PC-3 (cell line): ENCODE data around the gene CCNDBP1. TPM values are rescaled to one million over a fixed set of nuclear protein-coding genes. Genes with fewer than 3 reads are reported as not detected.

Source experiments
- ATAC-seq: fragments of 200-7000 bp; cut with Tn5 transposase; 2 replicates; pipeline ENCODE4 v1.9.1; 2020; ENCODE audit warnings: mild to moderate bottlenecking, moderate library complexity
- BruUV-seq: library from RNA; stranded (reverse); fragments of 400-500 nt; replicated peaks from 2 replicates; lab custom pipeline; 2021; lab: Mats Ljungman, UMichigan
- CTCF ChIA-PET: fragments of 300-600 bp; sonication (Branson Sonifier 250); formaldehyde crosslinking; loops from one replicate; lab custom pipeline; 2022; ENCODE audit warnings: antibody characterized with exemption; lab: Charles Lee
- POLR2A ChIA-PET: fragments of 300-600 bp; sonication (Branson Sonifier 250); formaldehyde crosslinking; loops from one replicate; lab custom pipeline; 2022; ENCODE audit warnings: antibody characterized with exemption; ENCODE audit not compliant: unreplicated experiment; lab: Charles Lee
- DNase-seq: peaks from one replicate; pipeline ENCODE4 v3.0.0-alpha.2; 2015
- H2AFZ ChIP-seq: fragments of 300-600 bp; sonication (generic); 2 replicates; pipeline ENCODE4 v1.6.0; 2016; ENCODE audit warnings: antibody characterized with exemption, low read length
- H3F3A ChIP-seq: fragments of 300-600 bp; sonication (generic); one replicate; pipeline ENCODE4 v1.6.0; 2017; ENCODE audit warnings: antibody characterized with exemption, low read length, control low read depth, mild to moderate bottlenecking; ENCODE audit not compliant: unreplicated experiment
- H3K27ac ChIP-seq: fragments of 300-600 bp; sonication (generic); 2 replicates; pipeline ENCODE4 v1.5.1; 2016; ENCODE audit warnings: mild to moderate bottlenecking, low read length
- H3K27me3 ChIP-seq: fragments of 300-600 bp; sonication (generic); 2 replicates; pipeline ENCODE4 v1.6.1; 2016; ENCODE audit warnings: low read length, mixed read lengths
- H3K36me3 ChIP-seq: fragments of 300-600 bp; sonication (generic); 2 replicates; pipeline ENCODE4 v1.6.1; 2016; ENCODE audit warnings: low read depth, mixed run types, low read length, mixed read lengths
- H3K4me1 ChIP-seq: fragments of 300-600 bp; sonication (generic); 2 replicates; pipeline ENCODE4 v1.5.1; 2016; ENCODE audit warnings: low read length; ENCODE audit not compliant: insufficient read depth
- H3K4me2 ChIP-seq: fragments of 300-600 bp; sonication (generic); 2 replicates; pipeline ENCODE4 v1.6.0; 2016; ENCODE audit warnings: low read length
- H3K4me3 ChIP-seq: fragments of 300-600 bp; sonication (generic); 2 replicates; pipeline ENCODE4 v1.5.1; 2016; ENCODE audit warnings: mild to moderate bottlenecking, low read length, mixed read lengths
- H3K79me2 ChIP-seq: fragments of 300-600 bp; sonication (generic); 2 replicates; pipeline ENCODE4 v1.6.1; 2017; ENCODE audit warnings: low read length, mixed read lengths
- H3K9ac ChIP-seq: fragments of 300-600 bp; sonication (generic); 2 replicates; pipeline ENCODE4 v1.6.0; 2016; ENCODE audit warnings: mild to moderate bottlenecking, low read length
- H3K9me2 ChIP-seq: fragments of 300-600 bp; sonication (generic); replicated peaks from 2 replicates; pipeline ENCODE4 v1.6.1; 2016; ENCODE audit warnings: mixed run types, low read length, mixed read lengths
- H3K9me3 ChIP-seq: fragments of 300-600 bp; sonication (generic); 2 replicates; pipeline ENCODE4 v1.6.1; 2016; ENCODE audit warnings: low read length, mixed read lengths
- H4K20me1 ChIP-seq: fragments of 300-600 bp; sonication (generic); 2 replicates; pipeline ENCODE4 v1.6.1; 2016; ENCODE audit warnings: low read length, mixed read lengths
- CTCF ChIP-seq: fragments of 300-600 bp; sonication (generic); conservative IDR thresholded peaks from 2 replicates; pipeline ENCODE4 v1.5.1; 2017; ENCODE audit warnings: antibody characterized with exemption, low read depth, mild to moderate bottlenecking, low read length
- EZH2 ChIP-seq: fragments of 300-600 bp; sonication (generic); IDR thresholded peaks from one replicate; pipeline ENCODE4 v1.6.1; 2017; ENCODE audit warnings: antibody characterized with exemption, mild to moderate bottlenecking, low read length; ENCODE audit not compliant: unreplicated experiment
- EZH2phosphoT487 ChIP-seq: fragments of 300-600 bp; sonication (generic); IDR thresholded peaks from 2 replicates; pipeline ENCODE4 v1.6.1; 2018; ENCODE audit warnings: mild to moderate bottlenecking, antibody characterized with exemption, low read length, borderline replicate concordance
- intact Hi-C: fragments of 100-400 bp; cut with micrococcal nuclease; formaldehyde crosslinking; loops from 2 replicates; pipeline ENCODE4 v1.9.0; 2023
- total RNA-seq: library from RNA; depleted of rRNA; stranded (reverse); fragments of >200 nt; gene quantifications from 2 replicates; pipeline ENCODE4 v1.2.3, GENCODE V29; 2014

Gene CCNDBP1
- total RNA-seq, 1 experiment from 2014 or later: 34.3 TPM

DNA sequence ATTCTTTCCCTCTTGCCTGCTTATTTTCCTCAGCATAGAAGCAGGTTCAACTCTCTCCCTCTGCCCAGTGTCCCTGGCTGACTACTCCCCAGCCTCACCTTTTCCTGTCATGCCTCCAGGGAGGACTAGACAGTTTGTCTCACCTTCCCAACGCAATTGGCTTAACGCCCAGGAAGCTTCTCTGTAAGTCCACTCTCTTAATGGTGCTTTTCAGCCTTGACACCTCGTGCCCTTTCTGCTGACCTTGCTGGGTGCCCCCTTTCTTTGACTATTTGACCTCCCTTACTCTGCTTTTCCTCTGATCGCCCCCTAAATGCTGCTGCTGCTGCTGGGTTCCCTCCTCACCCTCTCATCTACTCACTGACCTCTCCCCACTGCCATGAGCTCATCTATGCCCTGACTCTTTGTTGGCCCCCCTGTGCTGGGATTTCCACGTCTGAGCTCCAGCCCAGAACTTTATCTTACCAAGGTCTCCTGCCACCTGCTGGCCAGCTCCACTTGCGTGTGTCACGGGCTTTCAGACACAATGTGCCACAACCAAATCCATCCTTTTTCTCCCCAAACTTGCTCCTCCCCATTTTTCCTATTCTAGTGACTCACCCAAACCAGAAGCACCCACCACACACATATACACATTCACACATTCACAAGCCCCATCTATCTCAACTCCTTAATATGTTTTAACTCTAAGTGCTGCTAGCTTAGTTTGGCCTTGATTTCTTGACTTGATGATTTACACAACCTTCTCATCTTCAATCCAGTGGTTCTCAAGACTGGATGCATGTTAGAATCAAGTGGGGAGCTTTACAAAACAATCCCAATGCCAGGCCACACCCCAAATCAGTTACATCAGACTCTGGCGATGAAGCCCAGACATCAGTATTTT is 19.1 kb downstream of the CCNDBP1 start:
- no TSS peak for BruUV-seq
- Histone ChIP-seq H2AFZ (peak overlapping the region; percentile 24; the same call in 1 of the 2 replicates), H3K4me2 (no peak overlapping the region), H3K9ac (no peak overlapping the region), H3K9me2 (no peaks in the 10 kb centered on the region), H3K79me2 (no peaks in the 10 kb centered on the region), H3K36me3 (no peaks in the 10 kb centered on the region), H3K4me1 (peaks cover 7% of the 10 kb centered on the region; the same call in 1 of the 2 replicates), H3K9me3 (no peaks in the 10 kb centered on the region), H4K20me1 (no peaks in the 10 kb centered on the region), H3K27ac (no peak overlapping the region), H3K27me3 (no peaks in the 10 kb centered on the region), H3K4me3 (no peak overlapping the region), H3F3A (no peaks in the 10 kb centered on the region)
- peak; percentile 73 for DNase-seq
- peak; percentile 88 for ATAC-seq
- ChIA-PET CTCF (interaction anchor here (0.6 to 1.1 kb wide), 9 partner anchors 12 to 467 kb away, joined by 3 to 13 read pairs (median 4); no protein-coding TSS in a partner anchor), POLR2A (no interaction called here)
- TF ChIP-seq EZH2phosphoT487 (no peak), CTCF (peak; percentile 92)
- intact Hi-C loops: loop anchor here (1.0 kb wide), 1 partner anchor 17 kb away; no protein-coding TSS in a partner anchor

- H3K4me1 ChIP-seq: peaks cover 7% of the 10 kb centered on the region; the same call in 1 of the 2 replicates
- no peaks in the 10 kb centered on the region for H3K9me3 ChIP-seq
- no peaks in the 10 kb centered on the region for H3K36me3 ChIP-seq
- no peak overlapping the region for H3K4me3 ChIP-seq
- intact Hi-C loops: no loop called here
- no peak overlapping the region for H3K4me2 ChIP-seq
- TF ChIP-seq EZH2: no peak
- H3K79me2 ChIP-seq: no peaks in the 10 kb centered on the region
- no peaks in the 10 kb centered on the region for H4K20me1 ChIP-seq
- CTCF ChIA-PET: no interaction called here
- no peaks in the 10 kb centered on the region for H3K27me3 ChIP-seq
- H3K9ac ChIP-seq: no peak overlapping the region
- BruUV-seq: no TSS peak
- POLR2A ChIA-PET: no interaction called here
- no peak overlapping the region for H2AFZ ChIP-seq
- DNase-seq (no peak), ATAC-seq (no peak)
- no peak overlapping the region for H3K27ac ChIP-seq
- H3F3A ChIP-seq: no peaks in the 10 kb centered on the region
- no peaks in the 10 kb centered on the region for H3K9me2 ChIP-seq
Measured at GRCh38 chr15:43206054-43206453, 20.9 kb downstream of the CCNDBP1 start.

GRCh38 chr15:43207024-43207423 is 21.8 kb downstream of the CCNDBP1 start:
- no peaks in the 10 kb centered on the region for H3K27me3 ChIP-seq
- ChIA-PET POLR2A (no interaction called here), CTCF (no interaction called here)
- TF ChIP-seq EZH2phosphoT487: no peak
- no peak overlapping the region for H3K4me3 ChIP-seq
- no peaks in the 10 kb centered on the region for H3K9me3 ChIP-seq
- no peaks in the 10 kb centered on the region for H3K36me3 ChIP-seq
- H4K20me1 ChIP-seq: no peaks in the 10 kb centered on the region
- no peaks in the 10 kb centered on the region for H3K9me2 ChIP-seq
- H2AFZ ChIP-seq: no peak overlapping the region
- no peak overlapping the region for H3K4me2 ChIP-seq
- H3F3A ChIP-seq: no peaks in the 10 kb centered on the region
- peaks cover 7% of the 10 kb centered on the region; the same call in 1 of the 2 replicates for H3K4me1 ChIP-seq
- H3K27ac ChIP-seq: no peak overlapping the region
- no peaks in the 10 kb centered on the region for H3K79me2 ChIP-seq
- ATAC-seq: no peak
- intact Hi-C loops: no loop called here
- BruUV-seq: no TSS peak
- H3K9ac ChIP-seq: no peak overlapping the region
- no peak for DNase-seq
